IMR-90 (cell line): Measurements from ENCODE around the gene ZMIZ1. TPM values are rescaled to one million over a fixed set of nuclear protein-coding genes. Genes with fewer than 3 reads are reported as not detected.
A peak's percentile ranks its signal among the peaks of the same experiment; 100 is the strongest.

ENCODE experiments used
- ATAC-seq: fragments of 200-7000 bp; cut with Tn5 transposase; 2 replicates; pipeline ENCODE4 v1.9.1; 2020; ENCODE audit warnings: low read depth, mild to moderate bottlenecking, moderate library complexity
- BruUV-seq: library from RNA; stranded (reverse); fragments of 400-500 nt; replicated peaks from 2 replicates; lab custom pipeline; 2021; lab: Mats Ljungman, UMichigan
- CTCF ChIA-PET: fragments of 300-600 bp; formaldehyde crosslinking; extraction: SDS; loops from one replicate; lab custom pipeline; 2021; ENCODE audit warnings: antibody characterized with exemption; lab: Yijun Ruan, JAX
- POLR2A ChIA-PET: fragments of 300-600 bp; sonication (Branson Sonifier 250); formaldehyde crosslinking; loops from one replicate; lab custom pipeline; 2022; ENCODE audit warnings: antibody characterized with exemption; ENCODE audit not compliant: unreplicated experiment; lab: Charles Lee
- DNase-seq: peaks from one replicate; pipeline ENCODE4 v3.0.0; 2013
- H2AFZ ChIP-seq: replicated peaks from 2 replicates; pipeline ENCODE3; 2013; ENCODE audit warnings: low read length, mild to moderate bottlenecking; ENCODE audit not compliant: poor library complexity
- H2AK5ac ChIP-seq: 2 replicates; pipeline ENCODE4 v1.6.1; 2013; ENCODE audit warnings: low read depth, low read length, inconsistent platforms
- H2AK9ac ChIP-seq: replicated peaks from 2 replicates; pipeline ENCODE3; 2013; ENCODE audit warnings: mild to moderate bottlenecking, low read depth, low read length, moderate library complexity; ENCODE audit not compliant: poor library complexity
- H2BK120ac ChIP-seq: 2 replicates; pipeline ENCODE4 v1.6.1; 2013; ENCODE audit warnings: low read depth, low read length, inconsistent platforms
- H2BK15ac ChIP-seq: 3 replicates; pipeline ENCODE4 v1.6.1; 2013; ENCODE audit warnings: low read depth, low read length, inconsistent platforms
- H2BK20ac ChIP-seq: 2 replicates; pipeline ENCODE4 v1.6.1; 2013; ENCODE audit warnings: low read depth, mild to moderate bottlenecking, inconsistent platforms, low read length, moderate library complexity
- H2BK5ac ChIP-seq: 2 replicates; pipeline ENCODE4 v1.6.1; 2013; ENCODE audit warnings: mild to moderate bottlenecking, low read depth, low read length, inconsistent platforms; ENCODE audit not compliant: poor library complexity, severe bottlenecking
- H3K14ac ChIP-seq: replicated peaks from 2 replicates; pipeline ENCODE4 v1.6.1; 2013; ENCODE audit warnings: low read depth, low read length, inconsistent platforms
- H3K18ac ChIP-seq: 2 replicates; pipeline ENCODE4 v1.6.1; 2013; ENCODE audit warnings: low read depth, low read length, control low read depth
- H3K23ac ChIP-seq: 2 replicates; pipeline ENCODE4 v1.6.1; 2013; ENCODE audit warnings: low read depth, low read length, inconsistent platforms
- H3K27ac ChIP-seq: 2 replicates; pipeline ENCODE4 v1.5.1; 2013; ENCODE audit warnings: mild to moderate bottlenecking, control low read depth, low read length; ENCODE audit not compliant: insufficient read depth
- H3K27me3 ChIP-seq: 2 replicates; pipeline ENCODE4 v1.6.1; 2013; ENCODE audit warnings: low read length; ENCODE audit not compliant: control insufficient read depth, insufficient read depth
- H3K36me3 ChIP-seq: 2 replicates; pipeline ENCODE4 v1.6.1; 2013; ENCODE audit warnings: low read length, mixed read lengths; ENCODE audit not compliant: control insufficient read depth, insufficient read depth
- H3K4ac ChIP-seq: 2 replicates; pipeline ENCODE4 v1.6.1; 2013; ENCODE audit warnings: low read depth, low read length, inconsistent platforms
- H3K4me1 ChIP-seq: 2 replicates; pipeline ENCODE4 v1.6.1; 2013; ENCODE audit warnings: low read length, mixed read lengths; ENCODE audit not compliant: control insufficient read depth, insufficient read depth
- H3K4me2 ChIP-seq: 2 replicates; pipeline ENCODE4 v1.6.1; 2013; ENCODE audit warnings: low read depth, mild to moderate bottlenecking, control low read depth, low read length, moderate library complexity
- H3K4me3 ChIP-seq: 2 replicates; pipeline ENCODE4 v1.5.1; 2013; ENCODE audit warnings: low read depth, mild to moderate bottlenecking, control low read depth, low read length, moderate library complexity; ENCODE audit not compliant: insufficient read depth
- H3K56ac ChIP-seq: 2 replicates; pipeline ENCODE4 v1.6.1; 2013; ENCODE audit warnings: low read length, inconsistent platforms; ENCODE audit not compliant: insufficient read depth; ENCODE audit errors: extremely low read depth
- H3K79me1 ChIP-seq, 2 experiments: 2 replicates each; pipeline ENCODE4 v1.6.1; 2013; ENCODE audit warnings: low read length in 2 of 2, inconsistent platforms in 1 of 2, low read depth in 1 of 2
- H3K9ac ChIP-seq: 2 replicates; pipeline ENCODE4 v1.6.1; 2013; ENCODE audit warnings: low read depth, low read length, control low read depth
- H3K9me1 ChIP-seq: 2 replicates; pipeline ENCODE4 v1.6.1; 2013; ENCODE audit warnings: low read length, inconsistent platforms; ENCODE audit not compliant: insufficient read depth
- H3K9me3 ChIP-seq: 2 replicates; pipeline ENCODE4 v1.6.1; 2013; ENCODE audit warnings: low read length; ENCODE audit not compliant: control insufficient read depth, insufficient read depth
- H4K20me1 ChIP-seq: 2 replicates; pipeline ENCODE4 v1.6.1; 2013; ENCODE audit warnings: low read length, inconsistent platforms; ENCODE audit not compliant: insufficient read depth
- H4K5ac ChIP-seq: 2 replicates; pipeline ENCODE4 v1.6.1; 2013; ENCODE audit warnings: mild to moderate bottlenecking, low read depth, low read length, control low read depth
- H4K8ac ChIP-seq, 2 experiments: 2 replicates each; pipeline ENCODE4 v1.6.1; 2013; ENCODE audit warnings: low read depth in 2 of 2, low read length in 2 of 2, control low read depth in 1 of 2, inconsistent platforms in 1 of 2
- H4K91ac ChIP-seq: 2 replicates; pipeline ENCODE4 v1.6.1; 2013; ENCODE audit warnings: low read depth, low read length, inconsistent platforms; ENCODE audit not compliant: insufficient read depth
- BHLHE40 ChIP-seq: fragments of 150-350 bp; IDR thresholded peaks from 2 replicates; pipeline ENCODE4 v1.6.1; 2016; ENCODE audit warnings: mild to moderate bottlenecking, low read depth, low read length
- CEBPB ChIP-seq: IDR thresholded peaks from 2 replicates; pipeline ENCODE4 v1.6.1; 2012; ENCODE audit warnings: low read depth, low read length, improper control_type of control experiment
- CHD1 ChIP-seq: IDR thresholded peaks from 2 replicates; pipeline ENCODE4 v1.6.1; 2012; ENCODE audit warnings: low read depth, low read length, improper control_type of control experiment
- CTCF ChIP-seq: conservative IDR thresholded peaks from 2 replicates; pipeline ENCODE4 v1.5.1; 2012; ENCODE audit warnings: mild to moderate bottlenecking, low read depth, low read length, improper control_type of control experiment
- ELK1 ChIP-seq: fragments of 150-350 bp; IDR thresholded peaks from 2 replicates; pipeline ENCODE4 v1.6.1; 2016; ENCODE audit warnings: low read depth, mild to moderate bottlenecking, low read length, moderate library complexity, borderline replicate concordance
- FOS ChIP-seq: fragments of 150-350 bp; IDR thresholded peaks from 2 replicates; pipeline ENCODE4 v1.6.1; 2016; ENCODE audit warnings: low read depth, low read length
- MAFK ChIP-seq: IDR thresholded peaks from 2 replicates; pipeline ENCODE4 v1.6.1; 2012; ENCODE audit warnings: low read depth, low read length, improper control_type of control experiment
- MAZ ChIP-seq: IDR thresholded peaks from 2 replicates; pipeline ENCODE4 v1.6.1; 2012; ENCODE audit warnings: low read depth, mild to moderate bottlenecking, low read length, improper control_type of control experiment, moderate library complexity, borderline replicate concordance
- MXI1 ChIP-seq: IDR thresholded peaks from 2 replicates; pipeline ENCODE4 v1.6.1; 2012; ENCODE audit warnings: low read depth, mild to moderate bottlenecking, low read length, moderate library complexity, borderline replicate concordance
- NFE2L2 ChIP-seq: fragments of 150-350 bp; IDR thresholded peaks from 2 replicates; pipeline ENCODE4 v1.6.1; 2016; ENCODE audit warnings: low read depth, mild to moderate bottlenecking, low read length
- SMC3 ChIP-seq: fragments of 150-350 bp; IDR thresholded peaks from 2 replicates; pipeline ENCODE4 v1.6.1; 2016; ENCODE audit warnings: low read depth, mild to moderate bottlenecking, antibody characterized with exemption, low read length, moderate library complexity
- WGBS, 2 experiments: methylation state at CpG; one replicate each; pipeline versions ENCODE4 v1.1.5 to v1.1.7; 2013; ENCODE audit warnings: missing lambda C conversion rate in 2 of 2; ENCODE audit not compliant: insufficient read length in 1 of 2; ENCODE audit errors: extremely low coverage in 2 of 2; 5-methylcytosine and 5-hydroxymethylcytosine counted together
- dilution Hi-C: fragments of 300-500 bp; cut with HindIII; formaldehyde crosslinking; loops from one replicate; pipeline ENCODE4 v1.14.3; 2018; ENCODE audit warnings: low sequenced_read_pairs; ENCODE audit not compliant: unreplicated experiment
- in situ Hi-C: fragments of 300-500 bp; cut with MboI; formaldehyde crosslinking; loops from 3 replicates; pipeline ENCODE4 v1.14.3; 2019; ENCODE audit warnings: low sequenced_read_pairs, inconsistent platforms, mixed read lengths
- intact Hi-C: fragments of 100-400 bp; cut with micrococcal nuclease; formaldehyde crosslinking; loops from 2 replicates; pipeline ENCODE4 v1.10.0; 2022
- polyA plus RNA-seq, 3 experiments: library from polyadenylated mRNA; depleted of rRNA; stranded (reverse); fragments of >200 nt; gene quantifications; 2 replicates each; pipeline ENCODE4 v1.2.3, GENCODE V29; 2012; ENCODE audit warnings: low replicate concordance in 1 of 3
- total RNA-seq: library from RNA; depleted of rRNA; stranded (reverse); fragments of >200 nt; gene quantifications from 2 replicates; pipeline ENCODE4 v1.2.3, GENCODE V29; 2012
- TF ChIP-seq, protein P1 (sequence below): fragments of 150-350 bp; IDR thresholded peaks from 2 replicates; pipeline ENCODE4 v1.6.1; 2017; ENCODE audit warnings: mild to moderate bottlenecking, antibody characterized with exemption, low read length, low read depth

Gene ZMIZ1
- total and polyA plus RNA-seq, 2 of the 4 experiments (the other 2 are of a cell fraction), result 6.6 to 48.7 TPM

- no TSS peak for BruUV-seq
- Histone ChIP-seq H3K4me2 (no peak overlapping the region), H3K4me1 (peaks cover 22% of the 10 kb centered on the region), H2AFZ (peak overlapping the region; percentile 74), H4K8ac (peak overlapping the region in 1 of 2 experiments; percentile 73; a peak in 2 of 4 replicates), H3K23ac (0 out of 2 replicates have a peak overlapping the region, but pooled peaks have one; percentile 2), H2BK20ac (peak overlapping the region; percentile 84), H4K91ac (peak overlapping the region; percentile 83), H2BK120ac (peak overlapping the region; percentile 72), H3K56ac (0 out of 2 replicates have a peak overlapping the region, but pooled peaks have one; percentile 9), H2AK9ac (peak overlapping the region; percentile 95), H2AK5ac (peak overlapping the region; percentile 86), H2BK5ac (peak overlapping the region; percentile 88), H3K36me3 (peaks cover 79% of the 10 kb centered on the region), H2BK15ac (no peak overlapping the region), H3K27me3 (no peaks in the 10 kb centered on the region), H3K9me1 (peaks cover 32% of the 10 kb centered on the region), H4K20me1 (peaks cover 27% of the 10 kb centered on the region), H3K18ac (no peak overlapping the region), H4K5ac (no peak overlapping the region), H3K4ac (peak overlapping the region; percentile 88), H3K4me3 (no peak overlapping the region), H3K14ac (peak overlapping the region; percentile 53; the same call in 1 of the 2 replicates), H3K9ac (no peak overlapping the region), H3K79me1 (peaks cover 24 to 59% of the 10 kb centered on the region in 2 experiments), H3K27ac (peak overlapping the region; percentile 55), H3K9me3 (no peaks in the 10 kb centered on the region)
- DNase-seq (peak; percentile 99), ATAC-seq (peak; percentile 87)
- in situ Hi-C loops (no loop called here), dilution Hi-C loops (no loop called here), intact Hi-C loops (loop anchor here (1.0 to 2.0 kb wide), 2 partner anchors 23 to 38 kb away; no protein-coding TSS in a partner anchor)
- ChIA-PET POLR2A (no interaction called here), CTCF (no interaction called here)
- WGBS, 2 experiments, result 64% methylated on average over 18 of the region's 27 CpGs; no CpG with 5 or more reads in 1 of the 2 experiments
- peak; percentile 67; the same call in 1 of the 2 replicates for TF ChIP-seq BHLHE40
- TF ChIP-seq CEBPB, result 0 out of 2 replicates have a peak, but pooled peaks have one; percentile 26
- no peak for TF ChIP-seq CTCF
- peak; percentile 54; the same call in 1 of the 2 replicates for TF ChIP-seq CHD1
- peak; percentile 86 for TF ChIP-seq FOS
- TF ChIP-seq, protein P1, sequence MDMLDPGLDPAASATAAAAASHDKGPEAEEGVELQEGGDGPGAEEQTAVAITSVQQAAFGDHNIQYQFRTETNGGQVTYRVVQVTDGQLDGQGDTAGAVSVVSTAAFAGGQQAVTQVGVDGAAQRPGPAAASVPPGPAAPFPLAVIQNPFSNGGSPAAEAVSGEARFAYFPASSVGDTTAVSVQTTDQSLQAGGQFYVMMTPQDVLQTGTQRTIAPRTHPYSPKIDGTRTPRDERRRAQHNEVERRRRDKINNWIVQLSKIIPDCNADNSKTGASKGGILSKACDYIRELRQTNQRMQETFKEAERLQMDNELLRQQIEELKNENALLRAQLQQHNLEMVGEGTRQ, result no peak
- no peak for TF ChIP-seq NFE2L2
- TF ChIP-seq SMC3, result no peak
- peak; percentile 67; the same call in 1 of the 2 replicates for TF ChIP-seq MAZ
- peak; percentile 85 for TF ChIP-seq MXI1
- TF ChIP-seq ELK1, result no peak
- 0 out of 2 replicates have a peak, but pooled peaks have one; percentile 9 for TF ChIP-seq MAFK
Observed at GRCh38 chr10:79298403-79299244, 229.9 kb downstream of the ZMIZ1 start.
